ENCODE measurements around the gene KDM2A. TPM values are rescaled to one million over a fixed set of nuclear protein-coding genes. Genes with fewer than 3 reads are reported as not detected.

The KDM2A gene
- total RNA-seq, 1 donor from 2014 or later = 43.8 TPM

DNA sequence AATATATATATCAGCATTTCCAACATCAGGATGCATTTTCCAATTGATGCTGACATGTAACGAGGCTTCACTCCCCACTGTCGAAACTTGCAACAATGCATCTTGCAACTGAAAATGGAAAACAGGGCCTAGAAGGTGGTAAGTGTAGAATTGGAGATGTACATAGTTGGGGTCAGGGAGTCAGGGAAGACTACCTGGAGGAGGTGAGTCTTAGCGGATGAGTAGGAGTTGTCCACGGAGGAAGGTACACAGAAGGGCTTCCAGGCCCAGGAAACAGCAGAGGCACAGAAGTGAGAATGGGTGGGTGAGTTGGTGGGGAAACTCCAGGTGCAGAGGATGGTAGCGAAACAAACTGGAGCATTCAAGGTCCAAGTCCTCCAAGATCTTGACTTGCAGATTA is 145.2 kb downstream of the KDM2A start:
- Histone ChIP-seq H3K4me1 (ENCODE audit: control insufficient read depth in 3 of 3, insufficient read depth in 3 of 3, low read length in 3 of 3) (peaks cover 48 to 50% (median 49%) of the 10 kb centered on the region in 3 donors), H3K36me3 (ENCODE audit: control insufficient read depth in 3 of 3, insufficient read depth in 3 of 3, low read length in 3 of 3) (peaks cover 0 to 7% (median 2%) of the 10 kb centered on the region in 3 donors), H3K9ac (ENCODE audit: low read depth in 1 of 3, low read length in 3 of 3) (no peak overlapping the region), H3K27me3 (ENCODE audit: control insufficient read depth in 3 of 3, insufficient read depth in 3 of 3, low read length in 3 of 3) (peaks cover 0 to 2% (median 0%) of the 10 kb centered on the region in 3 donors), H3K9me3 (ENCODE audit: control insufficient read depth in 3 of 3, low read length in 3 of 3) (no peaks in the 10 kb centered on the region), H3K4me3 (ENCODE audit: low read length in 3 of 3) (no peak overlapping the region), H3K27ac (ENCODE audit: low read depth, low read length) (no peak overlapping the region)

DNA sequence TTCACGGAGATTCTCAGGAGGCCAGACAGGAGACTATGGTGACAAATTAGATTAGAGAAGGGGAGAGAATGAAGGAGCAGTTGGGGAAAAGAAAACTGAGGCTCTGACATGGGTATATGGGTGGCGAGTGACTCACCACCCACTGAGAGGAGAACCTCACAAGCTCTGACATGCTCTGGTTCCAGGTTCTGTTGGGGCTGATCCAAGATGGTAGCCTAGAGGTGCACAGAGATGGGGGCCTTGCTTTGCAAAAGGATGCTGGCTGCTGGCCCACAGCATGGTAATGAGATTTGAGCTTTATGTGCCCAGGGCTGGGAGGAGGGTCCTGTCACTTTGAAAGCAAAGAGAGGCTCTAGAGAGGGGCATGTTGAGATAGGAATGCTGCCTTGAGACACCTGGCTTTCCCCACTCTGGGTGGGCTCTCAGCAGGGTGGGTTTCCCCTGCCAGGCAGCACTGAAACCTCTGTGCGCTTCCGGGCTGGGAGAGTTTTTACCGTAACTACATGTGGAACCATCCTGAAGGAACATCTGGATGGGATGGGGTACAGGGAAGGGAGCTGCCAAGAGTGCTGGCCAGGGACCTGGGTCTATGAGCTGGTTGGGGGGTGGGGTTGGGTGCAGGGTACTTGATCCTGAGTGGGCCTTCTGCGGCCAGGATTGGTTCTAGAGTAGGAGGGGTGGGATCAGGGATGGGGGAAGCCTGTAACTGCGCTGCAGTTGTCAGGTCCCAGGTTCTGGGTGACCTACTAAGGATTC is 146.0 kb downstream of the KDM2A start:
- H3K9me3 ChIP-seq (ENCODE audit: control insufficient read depth in 3 of 3, low read length in 3 of 3) = no peaks in the 10 kb centered on the region
- peak overlapping the region in 1 of 3 donors; percentile 8 for H3K9ac ChIP-seq (ENCODE audit: low read depth in 1 of 3, low read length in 3 of 3)
- peaks cover 56 to 58% (median 57%) of the 10 kb centered on the region in 3 donors for H3K4me1 ChIP-seq (ENCODE audit: control insufficient read depth in 3 of 3, insufficient read depth in 3 of 3, low read length in 3 of 3)
- H3K36me3 ChIP-seq (ENCODE audit: control insufficient read depth in 3 of 3, insufficient read depth in 3 of 3, low read length in 3 of 3) = peaks cover 0 to 7% (median 2%) of the 10 kb centered on the region in 3 donors
- H3K27me3 ChIP-seq (ENCODE audit: control insufficient read depth in 3 of 3, insufficient read depth in 3 of 3, low read length in 3 of 3) = peaks cover 0 to 2% (median 0%) of the 10 kb centered on the region in 3 donors
- H3K4me3 ChIP-seq (ENCODE audit: low read length in 3 of 3) = no peak overlapping the region
- H3K27ac ChIP-seq (ENCODE audit: low read depth, low read length) = no peak overlapping the region

DNA sequence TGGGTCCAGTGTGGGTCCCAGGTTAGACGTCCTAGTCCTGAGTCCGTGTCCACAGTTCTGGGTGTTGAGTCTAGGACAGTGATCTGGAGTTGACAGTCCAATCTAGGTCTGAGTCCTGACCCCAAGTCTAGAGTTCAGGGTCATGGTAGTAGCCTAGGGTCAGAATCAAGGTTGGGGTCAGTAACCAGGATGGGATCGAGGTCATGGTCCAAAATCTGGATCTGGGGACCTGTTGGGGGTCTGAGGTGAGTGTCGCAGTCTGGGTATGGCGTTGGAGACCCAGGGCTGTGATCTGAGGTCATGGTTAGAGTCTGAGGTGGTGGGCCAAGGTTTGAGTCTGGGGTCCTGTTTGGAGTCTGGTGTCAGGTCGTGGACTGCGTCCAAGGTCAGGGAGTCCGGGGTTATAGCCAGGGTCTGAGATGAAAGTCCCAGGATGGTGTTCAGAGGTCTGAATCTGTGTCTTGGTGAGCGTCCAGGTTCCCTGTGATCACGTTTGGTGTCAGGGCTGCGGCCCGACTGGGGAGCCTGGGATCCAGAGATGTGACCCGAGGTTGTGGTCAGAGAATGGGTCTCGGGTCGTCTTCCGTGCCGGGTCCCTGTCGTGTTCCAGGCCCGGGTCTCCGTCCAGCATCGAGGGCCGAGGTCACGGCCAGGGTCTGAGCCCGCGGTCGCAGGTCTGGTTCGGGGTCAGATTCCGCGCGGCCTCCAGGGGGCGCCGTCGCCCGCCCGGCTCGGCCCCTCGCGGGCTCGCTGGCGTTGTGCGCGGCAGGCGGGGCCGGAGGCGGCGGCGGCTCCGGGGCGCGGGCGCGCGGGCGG is 146.8 kb downstream of the KDM2A start:
- Histone ChIP-seq H3K27me3 (ENCODE audit: control insufficient read depth in 3 of 3, insufficient read depth in 3 of 3, low read length in 3 of 3) (peaks cover 0 to 2% (median 0%) of the 10 kb centered on the region in 3 donors), H3K9me3 (ENCODE audit: control insufficient read depth in 3 of 3, low read length in 3 of 3) (no peaks in the 10 kb centered on the region), H3K4me3 (ENCODE audit: low read length in 3 of 3) (peak overlapping the region; percentile 46 to 68 (median 60)), H3K4me1 (ENCODE audit: control insufficient read depth in 3 of 3, insufficient read depth in 3 of 3, low read length in 3 of 3) (peaks cover 63 to 66% (median 64%) of the 10 kb centered on the region in 3 donors), H3K27ac (ENCODE audit: low read depth, low read length) (peak overlapping the region; percentile 26), H3K9ac (ENCODE audit: low read depth in 1 of 3, low read length in 3 of 3) (peak overlapping the region; percentile 58 to 75 (median 68)), H3K36me3 (ENCODE audit: control insufficient read depth in 3 of 3, insufficient read depth in 3 of 3, low read length in 3 of 3) (peaks cover 0 to 7% (median 2%) of the 10 kb centered on the region in 3 donors)

DNA sequence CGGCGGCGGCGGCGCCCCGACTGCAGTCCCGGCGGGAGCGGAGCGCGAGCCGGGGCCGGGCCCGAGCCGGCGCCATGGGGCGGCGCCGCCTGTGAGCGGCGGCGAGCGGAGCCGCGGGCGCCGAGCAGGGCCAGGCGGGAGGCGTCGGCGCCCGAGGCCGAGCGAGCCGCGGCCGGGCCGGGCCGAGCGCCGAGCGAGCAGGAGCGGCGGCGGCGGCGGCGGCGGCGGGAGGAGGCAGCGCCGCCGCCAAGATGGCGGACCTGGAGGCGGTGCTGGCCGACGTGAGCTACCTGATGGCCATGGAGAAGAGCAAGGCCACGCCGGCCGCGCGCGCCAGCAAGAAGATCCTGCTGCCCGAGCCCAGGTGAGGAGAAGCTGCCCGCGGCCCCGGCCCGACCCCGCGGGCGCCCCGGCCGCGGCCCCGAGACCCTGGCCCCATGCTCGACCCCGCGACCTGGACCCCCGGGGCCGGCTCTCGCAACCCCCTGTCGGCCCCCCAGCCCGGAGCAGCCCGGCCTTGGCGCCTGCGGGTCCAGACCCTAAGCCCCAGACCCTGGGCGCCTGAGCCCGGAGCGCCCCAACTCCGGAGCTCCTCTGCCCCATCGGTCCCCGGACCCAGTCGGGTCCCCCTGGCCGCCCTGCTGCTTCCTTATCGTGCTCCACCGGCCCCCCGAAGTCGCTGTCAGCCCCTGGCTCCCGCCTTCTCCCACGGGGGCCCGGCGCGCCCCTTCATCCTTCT is 147.6 kb downstream of the KDM2A start, which contains the start of gene GRK2:
GRK2 (plus strand) TSS at position 25 of the 739 bp plus-strand sequence; CDS start at position 252, 227 bp downstream.
- Histone ChIP-seq H3K27ac (ENCODE audit: low read depth, low read length) (peak within 1 kb of the TSS; percentile 48), H3K36me3 (ENCODE audit: control insufficient read depth in 3 of 3, insufficient read depth in 3 of 3, low read length in 3 of 3) (peaks cover 0 to 7% (median 2%) of the 10 kb centered on the region in 3 donors), H3K4me1 (ENCODE audit: control insufficient read depth in 3 of 3, insufficient read depth in 3 of 3, low read length in 3 of 3) (peaks cover 67 to 69% (median 68%) of the 10 kb centered on the region in 3 donors)

DNA sequence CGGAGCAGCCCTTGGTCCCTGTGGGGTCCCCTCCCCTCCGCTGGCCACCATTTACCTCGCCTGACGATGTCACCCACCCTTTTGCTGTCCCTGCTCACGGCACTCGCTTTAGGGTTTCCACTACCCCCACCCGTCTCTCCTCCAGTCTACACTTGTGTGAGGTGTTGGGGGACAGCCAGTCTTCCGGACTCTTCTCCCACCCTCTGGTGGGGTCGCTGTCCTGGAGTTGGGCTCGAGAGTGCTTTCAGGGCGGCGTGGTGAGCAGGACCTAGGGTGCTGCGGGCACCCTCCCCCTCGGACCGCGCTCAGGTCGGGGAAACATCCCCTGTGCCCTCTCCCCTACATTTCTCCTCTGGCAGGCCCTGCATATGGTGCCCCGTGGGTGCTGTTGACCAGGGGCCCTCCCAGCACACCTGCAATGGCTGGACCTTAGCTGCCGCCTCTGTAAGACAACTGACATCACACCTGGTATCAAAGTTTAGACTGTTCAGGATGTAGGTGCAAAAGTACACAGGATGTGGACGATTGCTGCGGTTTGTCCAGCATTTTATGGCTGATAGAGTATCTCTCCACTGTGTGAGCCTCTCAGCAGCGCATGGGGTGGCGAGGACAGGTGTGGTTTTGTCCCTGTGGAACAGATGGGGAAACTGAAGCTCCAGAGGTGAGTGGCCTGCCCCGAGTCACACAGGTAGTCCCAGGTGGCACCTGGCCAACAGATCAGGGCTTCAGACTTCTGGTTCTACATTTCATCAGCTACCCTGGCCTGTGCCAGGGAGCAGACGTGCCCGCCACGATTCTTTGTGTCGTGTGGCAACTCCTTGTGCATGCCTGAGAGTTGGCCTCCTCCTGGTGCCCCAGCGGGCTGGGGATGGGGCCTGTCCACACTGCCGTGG is 148.4 kb downstream of the KDM2A start:
- Histone ChIP-seq H3K9ac (ENCODE audit: low read depth in 1 of 3, low read length in 3 of 3) (peak overlapping the region; percentile 78 to 89 (median 89)), H3K27ac (ENCODE audit: low read depth, low read length) (peak overlapping the region; percentile 48), H3K9me3 (ENCODE audit: control insufficient read depth in 3 of 3, low read length in 3 of 3) (no peaks in the 10 kb centered on the region), H3K4me3 (ENCODE audit: low read length in 3 of 3) (peak overlapping the region; percentile 84 to 86 (median 84)), H3K36me3 (ENCODE audit: control insufficient read depth in 3 of 3, insufficient read depth in 3 of 3, low read length in 3 of 3) (peaks cover 0 to 7% (median 2%) of the 10 kb centered on the region in 3 donors), H3K4me1 (ENCODE audit: control insufficient read depth in 3 of 3, insufficient read depth in 3 of 3, low read length in 3 of 3) (peaks cover 67 to 72% (median 68%) of the 10 kb centered on the region in 3 donors), H3K27me3 (ENCODE audit: control insufficient read depth in 3 of 3, insufficient read depth in 3 of 3, low read length in 3 of 3) (no peaks in the 10 kb centered on the region)

More for the DNA sequence above, 147.6 kb downstream of the KDM2A start, which contains the start of gene GRK2:
- Histone ChIP-seq H3K4me3 (ENCODE audit: low read length in 3 of 3) (peak within 1 kb of the TSS; percentile 84 to 86 (median 84)), H3K27me3 (ENCODE audit: control insufficient read depth in 3 of 3, insufficient read depth in 3 of 3, low read length in 3 of 3) (no peaks in the 10 kb centered on the region), H3K9me3 (ENCODE audit: control insufficient read depth in 3 of 3, low read length in 3 of 3) (no peaks in the 10 kb centered on the region), H3K9ac (ENCODE audit: low read depth in 1 of 3, low read length in 3 of 3) (peak within 1 kb of the TSS; percentile 78 to 89 (median 89))

DNA sequence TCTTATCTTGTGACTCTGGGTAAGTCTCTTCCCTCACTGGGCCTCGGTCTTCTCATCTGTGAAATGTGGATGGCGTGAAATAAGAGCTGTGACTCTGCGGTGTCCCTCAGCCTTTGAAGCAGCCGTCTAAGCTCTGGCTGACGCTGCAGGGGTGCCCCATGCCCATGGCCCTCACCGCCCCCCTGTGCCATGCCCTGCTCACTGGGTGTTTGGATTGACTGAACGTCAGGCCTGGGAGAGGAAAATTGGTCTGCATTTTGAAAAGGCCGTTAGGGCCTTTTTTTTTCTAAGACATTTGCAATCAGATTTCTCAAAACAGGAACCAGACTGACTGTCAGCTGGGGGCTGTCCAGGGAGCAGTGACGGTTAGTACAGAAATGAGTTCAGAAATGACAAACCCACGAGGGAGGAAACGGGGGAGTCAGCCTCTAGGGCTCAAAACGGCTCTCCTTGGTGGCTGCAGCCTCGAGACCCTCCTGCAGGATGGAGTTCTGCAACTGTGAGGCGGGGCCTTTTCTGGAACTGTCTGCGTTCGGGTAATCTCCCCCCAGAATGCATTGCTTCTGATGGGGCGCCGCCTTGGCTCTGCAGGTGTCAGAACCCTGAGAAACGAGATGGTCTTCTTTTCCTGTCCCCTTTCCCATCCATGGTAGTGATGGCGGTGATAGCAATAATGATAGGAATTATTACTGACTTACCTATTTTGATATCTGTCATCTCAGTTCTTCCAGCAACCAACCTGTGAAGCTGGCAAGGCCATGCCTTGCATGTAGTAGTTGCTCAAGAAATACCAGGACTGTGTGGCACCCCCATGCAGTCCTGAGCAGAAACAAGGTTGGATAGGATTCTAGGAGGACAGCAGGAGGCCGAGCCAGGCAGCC is 149.3 kb downstream of the KDM2A start:
- Histone ChIP-seq H3K9ac (ENCODE audit: low read depth in 1 of 3, low read length in 3 of 3) (peak overlapping the region; percentile 10 to 89 (median 89)), H3K36me3 (ENCODE audit: control insufficient read depth in 3 of 3, insufficient read depth in 3 of 3, low read length in 3 of 3) (peaks cover 0 to 7% (median 2%) of the 10 kb centered on the region in 3 donors), H3K4me3 (ENCODE audit: low read length in 3 of 3) (peak overlapping the region; percentile 84 to 86 (median 84)), H3K9me3 (ENCODE audit: control insufficient read depth in 3 of 3, low read length in 3 of 3) (no peaks in the 10 kb centered on the region), H3K27me3 (ENCODE audit: control insufficient read depth in 3 of 3, insufficient read depth in 3 of 3, low read length in 3 of 3) (no peaks in the 10 kb centered on the region), H3K27ac (ENCODE audit: low read depth, low read length) (peak overlapping the region; percentile 52), H3K4me1 (ENCODE audit: control insufficient read depth in 3 of 3, insufficient read depth in 3 of 3, low read length in 3 of 3) (peaks cover 67 to 72% (median 69%) of the 10 kb centered on the region in 3 donors)

DNA sequence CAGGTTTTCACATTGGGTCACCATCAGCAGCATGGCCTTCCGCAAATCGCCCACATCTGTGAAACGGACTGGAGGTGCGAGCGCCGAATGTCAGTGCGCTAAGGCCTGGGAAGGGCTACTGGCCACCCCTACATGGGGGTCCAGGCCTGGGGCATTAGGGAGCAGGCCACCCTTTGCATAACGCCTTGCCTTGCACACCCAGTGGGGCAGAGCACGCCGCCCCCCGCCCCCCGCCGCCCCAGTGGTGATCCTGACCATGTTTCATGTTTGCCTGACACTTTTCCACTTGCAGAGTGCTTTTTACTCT is 149.9 kb downstream of the KDM2A start:
- Histone ChIP-seq H3K27me3 (ENCODE audit: control insufficient read depth in 3 of 3, insufficient read depth in 3 of 3, low read length in 3 of 3) (no peaks in the 10 kb centered on the region), H3K27ac (ENCODE audit: low read depth, low read length) (peak overlapping the region; percentile 52), H3K4me1 (ENCODE audit: control insufficient read depth in 3 of 3, insufficient read depth in 3 of 3, low read length in 3 of 3) (peaks cover 71 to 75% (median 75%) of the 10 kb centered on the region in 3 donors), H3K36me3 (ENCODE audit: control insufficient read depth in 3 of 3, insufficient read depth in 3 of 3, low read length in 3 of 3) (peaks cover 0 to 7% (median 2%) of the 10 kb centered on the region in 3 donors), H3K9ac (ENCODE audit: low read depth in 1 of 3, low read length in 3 of 3) (peak overlapping the region in 1 of 3 donors; percentile 71), H3K9me3 (ENCODE audit: control insufficient read depth in 3 of 3, low read length in 3 of 3) (no peaks in the 10 kb centered on the region), H3K4me3 (ENCODE audit: low read length in 3 of 3) (no peak overlapping the region)

Measured in skeletal muscle tissue (tissue), 4 donors.